Stimulated activated CD8-positive, alpha-beta memory T cell treated with anti-CD3 and anti-CD28 coated beads, Interleukin-7, amount 100 ng/mL, for 24 hours (primary cell): ENCODE measurements around the gene HSPA5.
"Not testable (repeated sequence)": the region's sequence is repeated elsewhere in the genome, so short reads cannot be mapped to it uniquely, and the experiment has no call there.

Experiments
- DNase-seq: peaks from one replicate; pipeline ENCODE4 v3.0.0-alpha.2; 2020; ENCODE audit warnings: low read depth

HSPA5 gene

DNA sequence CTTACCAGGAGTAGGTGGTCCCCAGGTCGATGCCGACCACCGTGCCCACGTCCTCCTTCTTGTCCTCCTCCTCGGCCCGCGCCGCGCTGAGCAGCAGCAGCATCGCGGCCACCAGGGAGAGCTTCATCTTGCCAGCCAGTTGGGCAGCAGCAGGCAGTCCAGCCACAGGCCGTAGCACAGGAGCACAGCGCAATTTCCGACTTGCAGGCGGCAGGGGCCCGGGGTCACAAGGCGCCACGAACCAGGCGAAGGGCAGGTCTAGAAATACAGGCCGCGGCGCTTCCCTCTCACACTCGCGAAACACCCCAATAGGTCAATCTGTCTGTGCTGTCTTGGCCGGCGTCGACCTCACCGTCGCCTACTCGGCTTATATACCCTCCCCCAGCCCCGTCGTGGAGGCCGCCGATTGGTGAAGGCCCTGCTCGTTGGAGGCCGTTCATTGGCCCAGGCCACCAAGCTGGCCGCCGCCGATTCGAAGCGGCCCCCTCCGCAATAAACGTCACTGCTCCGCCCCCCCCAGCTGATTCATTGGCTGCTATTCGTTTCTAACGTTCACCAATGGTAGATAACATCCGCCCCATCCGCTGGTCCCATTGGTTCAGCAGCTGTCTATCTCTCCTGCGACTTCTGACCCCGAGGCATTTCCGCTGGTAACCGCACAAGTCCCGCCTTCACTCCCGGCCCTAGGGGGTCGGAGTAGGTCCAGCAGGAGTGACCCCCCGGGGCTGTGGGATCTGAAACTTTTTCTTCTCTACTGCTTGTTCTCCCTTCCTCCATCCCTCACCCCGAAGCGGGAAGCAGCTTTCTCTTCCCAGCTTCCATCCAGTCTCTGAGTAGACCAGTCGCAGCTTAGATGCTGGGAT, at the start of gene HSPA5:
TSS of gene HSPA5 (minus strand) at position 344 of the 863 bp plus-strand sequence. CDS start at position 127, 217 bp downstream.
- peak; percentile 100 for DNase-seq

DNA sequence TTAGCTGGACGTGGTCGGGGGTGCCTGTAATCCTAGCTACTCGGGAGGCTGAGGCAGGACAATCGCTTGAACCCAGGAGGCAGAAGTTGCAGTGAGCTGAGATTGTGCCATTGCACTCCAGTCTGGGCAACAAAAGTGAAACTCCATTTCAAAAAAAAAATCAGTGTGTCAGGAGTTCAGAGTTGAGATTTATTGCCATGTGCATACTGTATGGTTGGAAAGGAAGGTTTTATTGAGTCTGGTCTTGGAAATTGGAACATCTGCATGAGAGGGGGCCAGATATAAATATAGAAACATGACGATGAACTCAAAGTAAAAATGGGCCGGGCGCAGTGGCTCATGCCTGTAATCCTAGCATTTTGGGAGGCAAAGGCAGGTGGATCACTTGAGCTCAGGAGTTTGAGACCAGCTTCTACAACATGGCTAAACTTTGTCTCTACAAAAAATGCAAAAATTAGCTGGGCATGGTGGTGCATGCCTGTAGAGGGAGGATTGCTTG, 45.8 kb upstream of the HSPA5 start:
- not testable (repeated sequence) for DNase-seq

DNA sequence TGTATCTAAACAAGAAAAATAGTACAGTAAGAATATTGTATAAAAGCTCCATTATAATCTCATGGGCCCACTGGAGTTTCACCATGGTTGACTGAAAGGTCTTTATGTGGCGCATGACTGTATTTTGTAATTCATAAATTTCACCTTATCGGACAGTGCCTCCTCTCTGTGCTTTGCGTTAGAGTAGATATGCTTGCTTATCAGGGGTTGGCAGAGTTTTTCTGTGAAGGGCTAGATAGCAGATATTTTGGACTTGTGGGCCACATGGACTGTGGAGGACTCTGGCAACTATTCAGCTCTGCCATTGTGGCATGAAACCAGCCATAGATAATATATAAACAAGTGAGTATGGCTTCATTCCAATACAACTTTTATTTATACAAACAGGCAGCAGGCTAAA, 43.7 kb upstream of the HSPA5 start:
- no peak for DNase-seq

DNA sequence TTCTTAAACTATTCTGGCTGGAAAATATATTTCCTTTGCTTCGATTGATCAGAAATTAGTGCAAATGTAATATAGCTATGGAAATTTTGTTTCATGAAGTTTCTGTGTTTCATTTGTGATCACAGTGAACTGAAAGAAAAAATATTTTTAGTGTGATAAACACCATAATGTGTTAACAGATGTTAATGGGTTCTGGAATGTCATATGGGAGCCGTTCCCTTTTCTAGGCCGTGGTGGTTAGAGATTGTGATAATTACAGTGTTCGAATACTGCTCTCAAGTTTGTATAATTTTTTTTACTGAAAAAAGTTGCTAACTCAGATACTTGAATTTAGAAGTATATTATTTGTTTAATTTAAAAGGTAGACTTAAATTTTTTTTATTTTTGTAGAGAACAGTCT, 39.8 kb upstream of the HSPA5 start:
- DNase-seq, result no peak

DNA sequence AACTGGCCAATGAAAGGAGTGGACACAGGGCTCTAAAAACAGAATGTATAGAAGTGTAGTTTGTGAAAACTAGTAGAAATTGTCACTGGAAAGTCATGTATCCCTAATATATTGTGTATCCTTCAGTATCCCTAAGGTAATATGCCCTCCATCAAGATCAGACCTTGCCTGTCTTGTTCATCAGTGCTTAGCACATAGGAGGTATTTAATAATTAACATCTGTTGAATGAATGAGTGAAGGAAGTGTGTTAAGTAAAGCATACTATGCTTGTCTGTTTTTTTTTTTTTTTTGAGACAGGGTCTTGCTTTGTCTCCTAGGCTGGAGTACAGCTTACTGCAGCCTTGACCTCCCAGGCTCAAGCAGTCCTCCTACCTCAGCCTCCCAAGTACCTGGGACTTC, 36.3 kb upstream of the HSPA5 start:
- no peak for DNase-seq

DNA sequence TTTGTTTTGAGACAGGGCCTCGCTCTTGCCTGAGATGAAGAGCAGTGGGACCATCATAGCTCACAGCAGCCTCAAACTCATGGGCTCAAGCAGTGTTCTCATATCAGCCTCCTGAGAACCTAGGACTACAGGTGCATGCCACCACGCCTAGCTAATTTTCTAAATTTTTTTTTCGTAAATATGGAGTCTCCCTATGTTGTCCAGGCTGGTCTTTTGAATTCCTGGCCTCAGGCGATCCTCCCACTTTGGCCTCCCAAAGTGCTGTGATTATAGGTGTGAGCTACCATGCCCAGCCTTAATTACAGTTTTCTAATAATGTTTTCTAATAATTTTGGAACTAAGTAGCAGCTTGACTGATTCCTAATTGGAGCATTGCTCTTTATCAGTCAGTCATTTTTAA, 35.6 kb upstream of the HSPA5 start:
- DNase-seq, result no peak

DNA sequence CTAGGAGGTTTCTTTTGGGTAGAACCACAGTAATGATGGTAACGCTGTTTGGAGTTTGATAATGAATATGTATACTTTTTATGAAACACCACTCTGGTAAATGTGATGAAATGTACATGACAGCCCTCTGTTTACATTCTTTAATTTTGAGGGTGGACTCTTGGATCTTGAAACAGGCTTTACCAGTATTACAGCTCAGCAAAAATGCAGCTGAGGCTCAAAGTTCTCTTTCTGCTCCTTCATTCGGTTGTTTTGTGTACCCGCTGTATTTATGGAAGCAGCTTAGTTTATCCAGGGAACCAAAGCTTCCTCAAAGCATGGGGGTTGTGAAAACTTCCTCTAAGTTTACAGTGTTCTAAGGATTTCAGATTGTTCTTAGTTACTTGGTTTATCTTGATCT, 31.6 kb upstream of the HSPA5 start:
- DNase-seq, result no peak

DNA sequence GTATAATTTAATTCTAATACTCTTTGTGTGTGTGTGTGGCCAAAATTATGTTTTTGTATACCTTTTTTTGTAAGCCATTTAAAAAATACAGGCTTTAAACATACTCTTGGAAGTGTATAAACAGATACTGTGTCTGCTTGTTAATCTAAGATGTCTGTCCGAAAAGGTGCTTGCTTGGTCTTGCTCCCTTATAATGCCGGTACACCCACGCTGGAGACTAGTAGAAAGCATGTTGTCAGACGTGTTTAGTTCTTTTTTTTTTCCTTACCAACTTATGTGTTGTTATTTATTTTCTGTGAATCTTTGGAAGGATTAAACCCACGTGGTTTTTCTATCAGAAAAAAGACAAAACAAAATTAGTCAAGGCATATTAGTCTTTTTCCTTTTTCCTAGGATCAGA, 29.9 kb upstream of the HSPA5 start:
- DNase-seq, result no peak

DNA sequence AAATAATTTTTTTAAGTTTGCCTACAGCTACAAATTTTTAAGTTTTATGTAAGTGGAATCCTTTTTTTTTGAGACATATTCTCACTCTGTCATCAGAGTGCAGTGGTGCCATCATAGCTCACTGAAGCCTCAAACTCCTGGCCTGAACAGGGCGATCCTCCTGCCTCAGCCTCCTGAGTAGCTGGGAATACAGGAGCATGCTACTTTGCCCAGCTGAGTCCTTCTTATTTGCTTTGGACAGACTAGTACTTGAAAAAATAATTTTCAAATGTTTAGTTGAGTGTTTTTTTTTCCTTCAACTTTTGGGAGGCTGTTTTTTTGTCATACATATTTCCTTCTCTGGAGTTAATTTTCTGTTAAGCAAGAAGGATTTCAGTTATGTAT, 27.9 kb upstream of the HSPA5 start:
- no peak for DNase-seq

DNA sequence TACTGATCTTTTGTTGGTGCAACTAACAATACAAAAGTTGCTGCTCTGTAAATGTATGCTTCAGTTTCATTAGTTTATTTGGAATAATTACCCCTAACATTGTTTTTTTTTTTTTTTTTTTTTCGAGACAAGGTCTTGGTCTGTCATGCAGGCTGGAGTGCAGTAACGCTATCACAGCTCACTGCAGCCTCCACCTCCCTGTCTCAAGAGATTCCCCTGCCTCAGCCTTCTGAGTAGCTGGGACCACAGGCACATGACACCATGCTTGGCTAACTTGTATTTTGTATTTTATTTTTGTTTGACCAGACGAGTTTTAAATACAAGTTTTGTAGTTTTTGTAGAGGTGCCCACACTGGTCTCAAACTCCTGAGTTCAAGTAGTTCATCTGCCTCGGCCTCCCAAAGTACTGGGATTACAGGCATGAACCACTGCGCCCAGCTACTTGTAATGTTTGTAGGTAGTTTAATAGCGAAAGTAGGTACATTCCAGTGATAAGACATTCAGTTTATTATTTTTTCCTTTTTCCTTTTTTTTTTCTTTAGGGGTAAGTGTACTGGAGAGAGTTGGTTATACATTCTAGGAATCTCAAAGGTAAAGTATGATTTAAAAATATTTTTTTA, 27.4 kb upstream of the HSPA5 start:
- DNase-seq, result no peak

DNA sequence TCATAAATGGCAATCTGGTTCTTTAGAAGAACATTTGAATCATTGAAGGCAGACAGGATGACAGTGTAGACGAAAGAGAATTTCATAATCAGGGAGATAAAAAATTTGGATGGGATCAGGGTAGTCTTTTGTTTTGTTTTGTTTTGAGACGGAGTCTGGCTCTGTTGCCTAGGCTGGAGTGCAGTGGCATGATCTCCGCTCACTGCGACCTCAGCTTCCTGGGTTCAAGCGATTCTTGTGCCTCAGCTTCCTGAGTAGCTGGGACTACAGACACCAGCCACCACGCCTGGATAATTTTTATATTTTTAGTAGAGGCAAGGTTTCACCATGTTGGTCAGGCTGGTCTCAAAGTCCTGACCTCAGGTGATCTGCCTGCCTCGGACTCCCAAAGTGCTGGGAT, 22.9 kb upstream of the HSPA5 start:
- DNase-seq, result not testable (repeated sequence)

DNA sequence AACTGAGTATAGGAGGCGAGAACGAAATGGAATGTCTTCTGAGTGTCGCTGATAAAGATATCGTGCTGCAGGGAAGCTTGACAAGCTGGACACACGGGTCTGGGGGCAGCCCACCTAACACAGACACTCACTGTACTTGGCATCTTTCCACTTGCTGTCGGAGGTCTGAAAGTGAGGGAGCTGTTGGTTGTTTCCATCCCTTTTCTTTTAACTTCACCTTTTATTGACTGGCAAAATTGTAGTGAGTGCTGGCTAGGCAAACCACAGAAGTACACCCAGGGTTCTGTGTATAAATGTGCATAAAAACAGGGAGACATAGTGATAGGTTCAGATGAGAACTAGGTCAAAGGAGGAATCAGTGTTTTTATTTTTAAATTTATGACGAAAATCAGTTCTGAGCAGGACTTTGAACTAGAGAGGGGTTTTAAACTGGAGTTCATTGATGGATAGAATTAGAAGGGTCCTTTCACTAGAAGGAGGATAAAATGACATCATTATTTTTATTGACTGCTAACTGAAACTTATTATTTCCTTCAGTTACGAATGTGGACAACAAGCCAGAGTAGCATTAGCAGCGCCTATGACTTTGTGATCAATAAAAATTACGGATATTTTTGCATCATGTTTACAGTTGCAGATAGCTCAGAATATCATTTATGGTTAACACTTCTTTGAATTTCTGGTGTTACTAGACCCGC, 21.3 kb upstream of the HSPA5 start:
- no peak for DNase-seq

DNA sequence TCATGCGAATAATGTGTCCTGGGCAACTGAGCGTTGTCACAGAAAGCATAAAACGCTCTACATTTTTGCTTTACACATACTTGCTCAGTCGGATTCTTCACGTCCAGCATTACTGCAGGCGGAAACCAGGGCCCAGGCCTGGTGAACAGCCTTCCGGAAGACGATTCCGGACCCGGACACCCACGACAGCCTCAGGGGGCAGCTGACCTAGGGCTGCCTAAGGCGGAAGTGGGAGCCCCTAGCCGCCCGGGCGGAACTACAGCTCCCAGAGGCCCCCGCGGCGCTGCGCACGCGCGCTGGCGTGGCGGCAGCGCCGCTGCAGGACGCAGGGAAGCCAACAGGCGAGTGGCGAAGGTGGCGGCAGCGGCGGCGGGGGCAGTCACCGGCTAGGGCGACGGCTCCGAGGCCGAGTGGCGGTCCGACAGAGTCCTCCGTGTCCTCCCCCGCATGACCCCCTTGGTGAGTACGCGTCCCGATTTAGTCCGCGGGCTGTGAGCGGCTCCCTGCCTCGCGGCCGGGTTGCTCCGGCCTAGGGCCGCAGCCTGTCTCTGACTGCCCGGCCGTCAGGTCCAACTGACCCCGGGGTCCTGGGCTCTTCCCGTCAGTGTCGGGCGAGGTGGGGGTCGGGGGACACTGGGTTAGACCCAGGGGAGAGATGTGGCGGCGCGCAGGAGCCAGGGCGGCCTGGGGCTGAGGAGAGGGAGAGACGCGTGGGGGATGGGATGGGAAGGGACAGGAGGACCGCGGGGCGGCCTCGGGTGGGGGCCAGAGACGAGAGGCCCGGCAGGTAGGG, 20.6 kb upstream of the HSPA5 start, which contains the start of gene GAPVD1:
TSS of gene GAPVD1 (plus strand) at position 326 of the 793 bp plus-strand sequence. CDS start 37,096 bp downstream, outside the sequence.
- DNase-seq, result peak; percentile 68

DNA sequence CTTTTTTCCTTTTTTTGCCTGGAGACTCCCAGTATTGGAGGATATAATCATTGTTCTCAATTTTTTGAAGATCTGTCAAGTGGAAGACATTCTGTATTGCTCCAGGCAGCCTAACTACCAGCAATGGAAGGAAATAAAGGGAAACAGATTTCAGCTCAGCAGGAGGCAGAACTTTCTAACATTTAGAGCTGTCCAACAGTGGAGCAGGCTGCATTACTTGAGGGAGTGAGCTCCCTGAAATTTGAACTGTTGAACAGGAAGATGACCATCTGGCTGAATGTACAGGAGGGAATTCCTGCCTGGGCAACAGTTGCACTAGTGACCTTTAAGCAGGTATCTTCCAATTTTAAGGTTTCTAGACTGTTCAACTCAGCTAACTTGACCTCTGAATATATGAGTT, 19.4 kb upstream of the HSPA5 start:
- no peak for DNase-seq

DNA sequence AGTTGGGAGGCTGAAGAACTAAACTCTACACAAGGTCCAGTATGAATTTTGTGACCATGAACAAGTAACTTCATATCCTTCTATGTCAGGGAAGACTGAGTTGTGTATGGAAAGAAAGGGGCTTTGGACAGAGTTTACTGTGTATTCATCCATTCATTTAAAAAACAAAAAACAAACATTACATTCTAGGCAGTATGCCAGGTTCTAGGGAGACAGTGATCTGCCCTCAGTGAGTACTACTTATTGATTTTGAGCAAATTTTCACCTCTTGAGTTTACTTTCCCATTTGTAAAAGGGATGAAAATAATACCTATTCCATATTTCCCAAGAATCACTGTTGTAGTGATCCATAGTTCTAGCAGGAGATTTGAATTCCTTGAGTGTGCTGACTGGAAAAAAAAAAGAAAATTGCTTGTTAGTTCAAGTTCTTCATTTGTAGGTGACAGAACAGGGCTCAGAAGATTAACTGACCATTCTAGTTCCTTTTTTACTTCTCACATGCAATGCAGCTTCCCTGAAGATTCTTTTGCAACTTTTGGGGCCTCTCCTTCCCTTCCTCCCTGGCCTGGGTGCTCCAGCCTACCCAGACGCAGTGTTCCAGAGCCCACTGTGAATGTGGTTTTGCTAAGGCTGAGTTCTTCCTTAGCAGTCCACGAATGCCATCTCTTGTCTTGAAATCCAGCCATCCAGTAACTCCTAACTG, 17.8 kb upstream of the HSPA5 start:
- DNase-seq, result no peak

DNA sequence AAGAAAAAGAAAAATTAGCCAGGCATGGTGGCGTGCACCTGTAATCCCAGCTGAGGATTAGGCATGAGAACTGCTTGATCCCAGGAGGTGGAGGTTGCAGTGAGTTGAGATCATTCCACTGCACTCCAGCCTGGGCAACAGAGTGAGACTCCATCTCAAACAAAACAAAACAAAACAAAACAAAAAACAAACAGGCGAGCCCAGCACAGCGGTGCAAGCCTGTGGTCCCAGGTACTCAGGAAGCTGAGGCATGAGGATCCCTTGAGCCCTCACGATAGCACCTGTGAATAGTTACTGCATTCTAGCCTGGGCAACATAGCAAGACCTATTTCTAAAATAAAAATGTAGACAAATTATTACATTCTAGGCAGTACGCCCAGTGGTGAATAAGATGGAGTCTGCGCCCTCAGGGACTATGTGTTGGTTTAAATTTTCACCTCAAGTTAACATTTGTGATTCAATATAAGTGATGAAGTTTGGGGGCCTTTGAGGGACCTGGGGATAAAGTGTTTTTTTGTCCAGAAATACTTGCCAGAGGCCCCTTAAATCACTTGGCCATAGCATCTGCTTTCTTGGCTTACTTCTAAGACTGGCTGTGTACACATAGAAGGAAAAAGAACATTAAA, 17.1 kb upstream of the HSPA5 start:
- DNase-seq, result no peak

DNA sequence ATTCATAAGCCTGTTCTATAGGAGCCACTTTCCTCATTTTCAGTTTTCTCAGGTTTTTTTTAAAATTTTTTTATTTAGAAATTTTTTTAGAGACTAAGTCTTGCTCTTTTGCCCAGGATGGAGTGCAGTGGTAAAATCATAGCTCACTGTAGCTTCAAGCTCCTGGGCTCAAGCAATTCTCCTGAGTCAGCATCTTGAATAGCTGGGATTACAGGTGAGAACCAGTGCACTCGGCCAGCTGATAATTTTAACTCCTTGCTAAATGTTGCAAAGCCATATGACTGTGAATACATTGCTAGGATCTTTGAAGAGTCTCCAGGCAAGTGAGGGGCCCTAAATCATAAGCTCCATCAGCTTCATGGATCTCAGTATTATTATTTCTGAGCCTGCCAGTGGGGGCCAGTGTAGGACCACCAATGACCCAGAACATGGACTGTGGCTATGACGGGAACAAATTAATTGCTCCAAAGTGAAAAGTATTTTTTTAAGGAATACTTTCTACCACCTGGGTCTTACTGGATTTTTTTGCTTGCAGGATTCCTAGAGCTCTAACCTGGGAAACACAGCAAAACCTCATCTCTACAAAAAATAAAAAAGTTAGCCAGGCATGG, 14.7 kb upstream of the HSPA5 start:
- DNase-seq, result no peak

DNA sequence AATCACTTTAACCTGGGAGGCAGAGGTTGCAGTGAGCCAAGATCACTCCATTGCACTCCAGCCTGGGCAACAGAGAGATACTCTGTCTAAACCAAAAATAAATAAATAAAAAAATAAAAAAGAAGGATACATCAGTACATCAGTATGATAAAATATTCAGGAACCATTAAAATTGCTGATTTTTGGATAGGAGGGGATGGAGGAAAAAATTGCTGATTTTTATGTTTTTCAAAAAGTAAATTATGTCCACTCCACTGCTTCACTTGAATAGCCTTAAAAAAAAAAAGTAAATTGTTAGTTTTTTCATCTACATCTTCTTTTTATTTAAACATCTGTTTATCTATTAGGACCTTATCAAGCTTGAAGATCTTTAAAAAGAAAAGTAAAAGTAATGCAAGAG, 13.1 kb upstream of the HSPA5 start:
- DNase-seq, result no peak

DNA sequence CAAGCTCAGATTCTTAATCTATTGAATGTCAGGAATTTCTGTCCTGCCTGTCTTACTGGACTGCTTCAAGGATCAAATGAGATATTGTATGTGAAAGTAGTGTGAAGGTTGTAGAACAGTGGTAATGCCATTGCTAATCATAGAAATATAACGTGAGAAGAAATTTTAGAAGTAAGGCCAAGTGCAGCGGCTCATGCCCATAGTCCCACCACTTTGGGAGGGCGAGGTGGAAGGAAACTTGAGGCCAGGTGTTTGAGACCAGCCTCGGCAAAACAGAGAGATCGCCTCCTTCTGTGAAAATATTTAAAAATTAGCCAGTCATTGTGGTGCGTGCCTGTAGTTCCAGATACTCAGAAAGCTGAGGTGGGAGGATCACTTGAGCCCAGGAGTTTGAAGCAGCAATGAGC, 5.1 kb upstream of the HSPA5 start:
- no peak for DNase-seq

DNA sequence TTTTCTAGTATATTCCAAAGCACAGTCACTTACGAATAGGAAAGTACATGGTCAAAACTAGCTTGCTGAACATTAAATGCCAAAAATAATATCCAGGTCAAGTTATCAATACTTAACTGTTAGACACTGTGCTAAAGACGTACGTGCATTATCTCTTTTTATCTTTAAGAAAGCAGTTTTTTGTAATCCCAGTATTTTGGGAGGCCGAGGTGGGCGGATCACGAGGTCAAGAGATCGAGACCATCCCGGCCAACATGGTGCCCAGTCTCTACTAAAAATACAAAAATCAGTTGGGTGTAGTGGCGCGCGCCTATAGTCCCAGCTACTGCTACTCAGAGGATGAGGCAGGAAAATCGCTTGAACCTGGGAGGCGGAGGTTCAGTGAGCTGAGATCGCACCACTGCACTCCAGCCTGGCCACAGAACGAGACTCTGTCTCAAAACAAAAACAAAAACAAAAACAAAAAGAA, 2.7 kb upstream of the HSPA5 start:
- no peak for DNase-seq
